Natural killer cell (primary cell): ENCODE measurements around the gene PCNP. TPM values are rescaled to one million over a fixed set of nuclear protein-coding genes. Genes with fewer than 3 reads are reported as not detected.

ENCODE experiments used
- ATAC-seq, 3 donors: fragments of 150-1000 bp in 2 of 3; fragments of 200-7000 bp in 1 of 3; cut with Tn5 transposase; 1 replicate in 1 of 3; 2 replicates in 2 of 3; pipeline ENCODE4 v1.10.0; 2021; ENCODE audit warnings: mild to moderate bottlenecking in 2 of 3, moderate library complexity in 2 of 3
- DNase-seq, 2 donors: peaks; one replicate each; pipeline versions ENCODE4 v3.0.0 to v3.0.0-alpha.2; 2013 to 2021; ENCODE audit warnings: mixed read lengths in 1 of 2
- H3K27ac ChIP-seq: one replicate; pipeline ENCODE4 v1.5.1; 2013; ENCODE audit warnings: mild to moderate bottlenecking, low read length
- H3K27me3 ChIP-seq: one replicate; pipeline ENCODE4 v1.6.1; 2013; ENCODE audit warnings: low read length; ENCODE audit not compliant: control insufficient read depth, insufficient read depth
- H3K36me3 ChIP-seq: one replicate; pipeline ENCODE4 v1.6.1; 2013; ENCODE audit warnings: low read length; ENCODE audit not compliant: control insufficient read depth, insufficient read depth
- H3K4me1 ChIP-seq: one replicate; pipeline ENCODE4 v1.6.1; 2013; ENCODE audit warnings: low read length; ENCODE audit not compliant: control insufficient read depth, insufficient read depth
- H3K4me3 ChIP-seq: one replicate; pipeline ENCODE4 v1.5.1; 2013; ENCODE audit warnings: low read length
- H3K9me3 ChIP-seq: one replicate; pipeline ENCODE4 v1.6.1; 2013; ENCODE audit warnings: low read length; ENCODE audit not compliant: control insufficient read depth, insufficient read depth
- H3K27ac Mint-ChIP-seq, 2 donors: one replicate each; pipeline ENCODE4 v1.8.0; 2022; ENCODE audit warnings: mild to moderate bottlenecking in 2 of 2, mixed read lengths in 2 of 2, moderate library complexity in 1 of 2
- H3K27me3 Mint-ChIP-seq, 2 donors: one replicate each; pipeline ENCODE4 v1.8.0; 2022; ENCODE audit warnings: low read depth in 2 of 2, mixed read lengths in 2 of 2
- H3K36me3 Mint-ChIP-seq: one replicate; pipeline ENCODE4 v1.8.0; 2022; ENCODE audit warnings: mixed read lengths
- H3K4me1 Mint-ChIP-seq, 2 donors: one replicate each; pipeline ENCODE4 v1.8.0; 2022; ENCODE audit warnings: mixed read lengths in 2 of 2
- H3K4me3 Mint-ChIP-seq: one replicate; pipeline ENCODE4 v1.8.0; 2022; ENCODE audit warnings: mild to moderate bottlenecking, moderate library complexity, mixed read lengths
- H3K9me3 Mint-ChIP-seq, 2 donors: one replicate each; pipeline ENCODE4 v1.8.0; 2022; ENCODE audit warnings: mixed read lengths in 2 of 2
- CTCF ChIP-seq: fragments of 200-600 bp; IDR thresholded peaks from one replicate; pipeline ENCODE4 v1.8.0; 2022; ENCODE audit warnings: antibody characterized with exemption
- WGBS: methylation state at CpG from one replicate; pipeline ENCODE4 v1.1.7; 2013; ENCODE audit warnings: missing lambda C conversion rate; ENCODE audit not compliant: insufficient coverage; 5-methylcytosine and 5-hydroxymethylcytosine counted together
- intact Hi-C: fragments of 100-400 bp; cut with micrococcal nuclease; formaldehyde crosslinking; loops from one replicate; pipeline ENCODE4 v1.14.2; 2022
- total RNA-seq, 4 donors: library from RNA; stranded (reverse); fragments of 120-200 nt in 1 of 4; gene quantifications; one replicate each; pipeline versions ENCODE4 v1.2.3 to v1.2.4, GENCODE V29; 2013 to 2022

Gene PCNP
- total RNA-seq, 3 donors from 2014 or later (not counting 1 experiment from before 2014, with no cell fraction given) = 119 to 132 (median 124) TPM

GRCh38 chr3:101542957-101543356, 31.0 kb upstream of the PCNP start:
- intact Hi-C loops = no loop called here
- Histone ChIP-seq H3K4me1 (peaks cover 5% of the 10 kb centered on the region), H3K4me3 (no peak overlapping the region), H3K27me3 (no peaks in the 10 kb centered on the region), H3K27ac (no peak overlapping the region), H3K9me3 (no peaks in the 10 kb centered on the region), H3K36me3 (no peaks in the 10 kb centered on the region)
- H3K36me3 Mint-ChIP-seq = no peaks in the 10 kb centered on the region
- no peak overlapping the region for H3K4me3 Mint-ChIP-seq
- H3K27ac Mint-ChIP-seq = no peak overlapping the region
- peaks cover 11 to 24% of the 10 kb centered on the region in 2 donors for H3K27me3 Mint-ChIP-seq
- no peak for TF ChIP-seq CTCF
- no peaks in the 10 kb centered on the region for H3K4me1 Mint-ChIP-seq
- peak in 1 of 2 donors; percentile 34 for DNase-seq
- H3K9me3 Mint-ChIP-seq = no peaks in the 10 kb centered on the region
- peak in 1 of 3 donors; percentile 53 for ATAC-seq

GRCh38 chr3:101544161-101544850, 29.7 kb upstream of the PCNP start:
- peaks cover 5% of the 10 kb centered on the region for H3K4me1 ChIP-seq
- H3K9me3 Mint-ChIP-seq = no peaks in the 10 kb centered on the region
- H3K36me3 Mint-ChIP-seq = no peaks in the 10 kb centered on the region
- no CpG with 5 or more reads among the region's 1 CpG for WGBS
- no peak overlapping the region for H3K27ac Mint-ChIP-seq
- ATAC-seq (no peak), DNase-seq (peak in 1 of 2 donors; percentile 26)
- no peaks in the 10 kb centered on the region for H3K36me3 ChIP-seq
- no peaks in the 10 kb centered on the region for H3K9me3 ChIP-seq
- H3K27me3 Mint-ChIP-seq = peaks cover 5 to 10% of the 10 kb centered on the region in 2 donors
- H3K4me1 Mint-ChIP-seq = no peaks in the 10 kb centered on the region
- no peaks in the 10 kb centered on the region for H3K27me3 ChIP-seq
- no peak overlapping the region for H3K4me3 Mint-ChIP-seq
- no peak overlapping the region for H3K27ac ChIP-seq
- no peak overlapping the region for H3K4me3 ChIP-seq
- intact Hi-C loops = no loop called here
- TF ChIP-seq CTCF = no peak

GRCh38 chr3:101548527-101549105, 25.4 kb upstream of the PCNP start:
- ATAC-seq (peak in 1 of 3 donors; percentile 43), DNase-seq (no peak)
- intact Hi-C loops = no loop called here
- H3K4me1 Mint-ChIP-seq = no peaks in the 10 kb centered on the region
- H3K4me3 Mint-ChIP-seq = no peak overlapping the region
- H3K36me3 ChIP-seq = no peaks in the 10 kb centered on the region
- 86% methylated on average over 1 of the region's 2 CpGs for WGBS
- H3K9me3 Mint-ChIP-seq = no peaks in the 10 kb centered on the region
- no peak overlapping the region for H3K27ac ChIP-seq
- no peaks in the 10 kb centered on the region for H3K27me3 Mint-ChIP-seq
- no peaks in the 10 kb centered on the region for H3K9me3 ChIP-seq
- H3K36me3 Mint-ChIP-seq = no peaks in the 10 kb centered on the region
- no peak for TF ChIP-seq CTCF
- H3K27me3 ChIP-seq = no peaks in the 10 kb centered on the region
- H3K4me1 ChIP-seq = no peaks in the 10 kb centered on the region
- H3K27ac Mint-ChIP-seq = no peak overlapping the region
- H3K4me3 ChIP-seq = no peak overlapping the region
